Measurements from ENCODE around the gene GPX6. TPM values are rescaled to one million over a fixed set of nuclear protein-coding genes. Genes with fewer than 3 reads are reported as not detected.

Gene GPX6
- total RNA-seq, 1 experiment from 2014 or later, result not detected

DNA sequence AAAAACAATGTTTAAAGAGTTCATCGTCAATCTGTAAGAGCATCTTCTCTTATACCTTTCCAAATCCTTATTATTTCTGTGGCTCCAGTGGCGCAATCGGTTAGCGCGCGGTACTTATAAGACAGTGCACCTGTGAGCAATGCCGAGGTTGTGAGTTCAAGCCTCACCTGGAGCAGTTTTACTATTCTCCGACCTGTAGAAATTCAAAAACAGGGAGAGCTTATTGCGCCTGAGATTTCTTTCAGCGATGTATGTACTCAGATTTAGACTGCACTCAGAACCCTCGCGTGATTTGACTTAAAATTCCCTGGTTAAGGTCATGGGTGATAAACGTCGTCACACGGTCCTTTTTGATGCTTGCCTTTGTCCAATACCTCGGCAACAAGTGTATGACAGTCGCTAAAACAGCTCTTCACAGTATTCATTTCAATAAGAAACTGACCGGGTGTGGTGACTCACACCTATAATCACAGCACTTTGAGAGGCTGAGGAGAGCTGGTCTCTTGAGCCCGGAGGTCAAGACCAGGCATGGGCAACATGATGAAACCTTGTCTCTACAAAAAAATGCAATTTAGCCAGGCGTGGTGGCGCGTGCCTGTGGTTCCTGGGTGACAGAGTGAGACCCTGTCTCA, 22.0 kb upstream of the GPX6 start:
- ChIA-PET RAD21 (ENCODE audit: low non-redundant PET in 1 of 2, low total read pairs in 2 of 2, uncharacterized antibody in 2 of 2, unreplicated experiment in 2 of 2) (no interaction called here), CTCF (interaction anchor here (1.2 to 1.3 kb wide), 2 partner anchors 15 to 49 kb away, joined by 3 to 4 read pairs; no protein-coding TSS in a partner anchor), POLR2A (no interaction called here)
- no peaks in the 10 kb centered on the region for H4K20me1 ChIP-seq (ENCODE audit: insufficient read depth)
- H3K79me2 ChIP-seq (ENCODE audit: insufficient read depth, low read length), result no peaks in the 10 kb centered on the region
- H3K9ac ChIP-seq (ENCODE audit: low read length), result 0 out of 2 replicates have a peak overlapping the region, but pooled peaks have one; percentile 14
- peak overlapping the region; percentile 19; the same call in 1 of the 2 replicates for H3K27ac ChIP-seq (ENCODE audit: low read depth, low read length)
- H3K36me3 ChIP-seq (ENCODE audit: control insufficient read depth in 1 of 2, insufficient read depth in 2 of 2, low read length in 2 of 2), result no peaks in the 10 kb centered on the region
- peak; percentile 22 for TF ChIP-seq RAD21 (IDR thresholded peaks at IDR 0.05; ENCODE audit: low read depth)
- TF ChIP-seq EZH2phosphoT487 (IDR thresholded peaks at IDR 0.05; ENCODE audit: borderline replicate concordance), result no peak
- TF ChIP-seq JUND (IDR thresholded peaks at IDR 0.05), result 0 out of 2 replicates have a peak, but pooled peaks have one; percentile 24
- peak; percentile 91 for TF ChIP-seq CEBPB (IDR thresholded peaks at IDR 0.05; ENCODE audit: low read depth)
- TF ChIP-seq, protein P1, sequence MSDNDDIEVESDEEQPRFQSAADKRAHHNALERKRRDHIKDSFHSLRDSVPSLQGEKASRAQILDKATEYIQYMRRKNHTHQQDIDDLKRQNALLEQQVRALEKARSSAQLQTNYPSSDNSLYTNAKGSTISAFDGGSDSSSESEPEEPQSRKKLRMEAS (IDR thresholded peaks at IDR 0.05), result peak; percentile 47
- TF ChIP-seq EGR1 (IDR thresholded peaks at IDR 0.05; ENCODE audit: low read depth), result no peak
- no peak for TF ChIP-seq TCF7L2 (IDR thresholded peaks at IDR 0.05; ENCODE audit: borderline replicate concordance, extremely low read depth, insufficient read depth, insufficient read length)
- TF ChIP-seq, protein P2, sequence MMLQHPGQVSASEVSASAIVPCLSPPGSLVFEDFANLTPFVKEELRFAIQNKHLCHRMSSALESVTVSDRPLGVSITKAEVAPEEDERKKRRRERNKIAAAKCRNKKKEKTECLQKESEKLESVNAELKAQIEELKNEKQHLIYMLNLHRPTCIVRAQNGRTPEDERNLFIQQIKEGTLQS (IDR thresholded peaks at IDR 0.05), result peak; percentile 97
- TF ChIP-seq SIN3A (IDR thresholded peaks at IDR 0.05; ENCODE audit: low read depth), result no peak
- no peak for TF ChIP-seq ZFX (IDR thresholded peaks at IDR 0.05)
- peak; percentile 51 for TF ChIP-seq FOSL1 (IDR thresholded peaks at IDR 0.05; ENCODE audit: low read depth)
- no peak for TF ChIP-seq ZNF274 (IDR thresholded peaks at IDR 0.05; ENCODE audit: low read depth, low read length)
- TF ChIP-seq YY1 (IDR thresholded peaks at IDR 0.05; ENCODE audit: extremely low read depth, insufficient replicate concordance, low read depth, low read length), result peak; percentile 19
- TF ChIP-seq, protein P3, sequence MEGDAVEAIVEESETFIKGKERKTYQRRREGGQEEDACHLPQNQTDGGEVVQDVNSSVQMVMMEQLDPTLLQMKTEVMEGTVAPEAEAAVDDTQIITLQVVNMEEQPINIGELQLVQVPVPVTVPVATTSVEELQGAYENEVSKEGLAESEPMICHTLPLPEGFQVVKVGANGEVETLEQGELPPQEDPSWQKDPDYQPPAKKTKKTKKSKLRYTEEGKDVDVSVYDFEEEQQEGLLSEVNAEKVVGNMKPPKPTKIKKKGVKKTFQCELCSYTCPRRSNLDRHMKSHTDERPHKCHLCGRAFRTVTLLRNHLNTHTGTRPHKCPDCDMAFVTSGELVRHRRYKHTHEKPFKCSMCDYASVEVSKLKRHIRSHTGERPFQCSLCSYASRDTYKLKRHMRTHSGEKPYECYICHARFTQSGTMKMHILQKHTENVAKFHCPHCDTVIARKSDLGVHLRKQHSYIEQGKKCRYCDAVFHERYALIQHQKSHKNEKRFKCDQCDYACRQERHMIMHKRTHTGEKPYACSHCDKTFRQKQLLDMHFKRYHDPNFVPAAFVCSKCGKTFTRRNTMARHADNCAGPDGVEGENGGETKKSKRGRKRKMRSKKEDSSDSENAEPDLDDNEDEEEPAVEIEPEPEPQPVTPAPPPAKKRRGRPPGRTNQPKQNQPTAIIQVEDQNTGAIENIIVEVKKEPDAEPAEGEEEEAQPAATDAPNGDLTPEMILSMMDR (IDR thresholded peaks at IDR 0.05 in 2 of 3, conservative IDR thresholded peaks at IDR 0.05 in 1 of 3; ENCODE audit: borderline replicate concordance in 1 of 3, insufficient read depth in 1 of 3, low read depth in 2 of 3, low read length in 2 of 3), result no peak
- TF ChIP-seq CBX3 (IDR thresholded peaks at IDR 0.05; ENCODE audit: low read depth), result peak; percentile 85
- TF ChIP-seq SP1 (IDR thresholded peaks at IDR 0.05; ENCODE audit: low read depth), result peak; percentile 12; the same call in 1 of the 2 replicates
- peak overlapping the region; percentile 69 for H3K4me2 ChIP-seq (ENCODE audit: low read length)
- no peaks in the 10 kb centered on the region for H3K9me2 ChIP-seq (ENCODE audit: insufficient read depth)
- peak overlapping the region; percentile 96 for H2AFZ ChIP-seq (ENCODE audit: low read depth, low read length, poor library complexity, severe bottlenecking)
- peak; percentile 90 for ATAC-seq
- H3K9me3 ChIP-seq (ENCODE audit: control insufficient read depth in 1 of 2, insufficient read depth in 1 of 2, low read depth in 1 of 2, low read length in 2 of 2), result no peaks in the 10 kb centered on the region
- H3K4me3 ChIP-seq (replicated peaks in 1 of 2; ENCODE audit: low read depth in 1 of 2, low read length in 2 of 2), result peak overlapping the region in 1 of 2 experiments; percentile 34; a peak in 2 of 4 replicates
- H3K4me1 ChIP-seq (ENCODE audit: control insufficient read depth in 1 of 2, insufficient read depth in 2 of 2, low read length in 2 of 2), result peaks cover 6 to 26% of the 10 kb centered on the region in 2 experiments; a peak in 3 of 4 replicates
- peak; percentile 90 for DNase-seq (ENCODE audit: low read depth, low spot score)
- TSS peak; percentile 100 for BruUV-seq (replicated peaks)
- no peaks in the 10 kb centered on the region for H3K27me3 ChIP-seq (ENCODE audit: insufficient read depth, low read length)
- intact Hi-C loops (cut with micrococcal nuclease), result no loop called here

Measured in HCT116 (cell line).